Measurements from ENCODE around the gene HUNK.

DNA sequence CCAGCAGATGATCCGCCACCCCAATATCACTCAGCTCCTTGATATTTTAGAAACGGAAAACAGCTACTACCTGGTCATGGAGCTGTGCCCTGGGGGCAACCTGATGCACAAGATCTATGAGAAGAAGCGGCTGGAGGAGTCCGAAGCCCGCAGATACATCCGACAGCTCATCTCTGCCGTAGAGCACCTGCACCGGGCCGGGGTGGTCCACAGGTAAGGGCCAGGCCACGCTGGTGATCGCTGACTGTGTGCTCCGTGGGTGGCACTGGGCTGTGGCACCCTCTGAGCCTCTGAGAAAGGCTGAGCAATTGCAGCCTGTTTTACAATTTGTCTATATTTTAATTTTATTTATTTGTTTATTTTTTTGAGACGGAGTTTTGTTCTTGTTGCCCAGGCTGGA is 51.7 kb downstream of the HUNK start:
- TF ChIP-seq POLR2AphosphoS5 (IDR thresholded peaks at IDR 0.05; ENCODE audit: low read depth, low read length) (no peak), SIN3A (conservative IDR thresholded peaks at IDR 0.05 in 1 of 2, IDR thresholded peaks at IDR 0.05 in 1 of 2; ENCODE audit: low read depth in 1 of 2, low read length in 2 of 2) (no peak), EZH2 (IDR thresholded peaks at IDR 0.05; ENCODE audit: low read depth, low read length, severe bottlenecking) (no peak), RNF2 (IDR thresholded peaks at IDR 0.05; ENCODE audit: borderline replicate concordance, low read depth, low read length, missing control alignments, poor library complexity, severe bottlenecking) (no peak), CBX5 (IDR thresholded peaks at IDR 0.05; ENCODE audit: low read depth, low read length) (no peak), FOSL1 (IDR thresholded peaks at IDR 0.05; ENCODE audit: insufficient read depth, low read depth, low read length) (no peak), CHD2 (IDR thresholded peaks at IDR 0.05; ENCODE audit: low read length) (no peak), CBX8 (IDR thresholded peaks at IDR 0.05; ENCODE audit: borderline replicate concordance, low read depth, low read length) (no peak), ZNF274 (IDR thresholded peaks at IDR 0.05; ENCODE audit: borderline replicate concordance, extremely low read depth, low read length) (no peak)
- TF ChIP-seq, protein P1, sequence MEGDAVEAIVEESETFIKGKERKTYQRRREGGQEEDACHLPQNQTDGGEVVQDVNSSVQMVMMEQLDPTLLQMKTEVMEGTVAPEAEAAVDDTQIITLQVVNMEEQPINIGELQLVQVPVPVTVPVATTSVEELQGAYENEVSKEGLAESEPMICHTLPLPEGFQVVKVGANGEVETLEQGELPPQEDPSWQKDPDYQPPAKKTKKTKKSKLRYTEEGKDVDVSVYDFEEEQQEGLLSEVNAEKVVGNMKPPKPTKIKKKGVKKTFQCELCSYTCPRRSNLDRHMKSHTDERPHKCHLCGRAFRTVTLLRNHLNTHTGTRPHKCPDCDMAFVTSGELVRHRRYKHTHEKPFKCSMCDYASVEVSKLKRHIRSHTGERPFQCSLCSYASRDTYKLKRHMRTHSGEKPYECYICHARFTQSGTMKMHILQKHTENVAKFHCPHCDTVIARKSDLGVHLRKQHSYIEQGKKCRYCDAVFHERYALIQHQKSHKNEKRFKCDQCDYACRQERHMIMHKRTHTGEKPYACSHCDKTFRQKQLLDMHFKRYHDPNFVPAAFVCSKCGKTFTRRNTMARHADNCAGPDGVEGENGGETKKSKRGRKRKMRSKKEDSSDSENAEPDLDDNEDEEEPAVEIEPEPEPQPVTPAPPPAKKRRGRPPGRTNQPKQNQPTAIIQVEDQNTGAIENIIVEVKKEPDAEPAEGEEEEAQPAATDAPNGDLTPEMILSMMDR (IDR thresholded peaks at IDR 0.05; ENCODE audit: control extremely low read depth in 1 of 3, insufficient read depth in 1 of 3, low read depth in 1 of 3, low read length in 3 of 3) = no peak
- TF ChIP-seq, protein P2, sequence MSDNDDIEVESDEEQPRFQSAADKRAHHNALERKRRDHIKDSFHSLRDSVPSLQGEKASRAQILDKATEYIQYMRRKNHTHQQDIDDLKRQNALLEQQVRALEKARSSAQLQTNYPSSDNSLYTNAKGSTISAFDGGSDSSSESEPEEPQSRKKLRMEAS (IDR thresholded peaks at IDR 0.05) = no peak
- TF ChIP-seq, protein P3, sequence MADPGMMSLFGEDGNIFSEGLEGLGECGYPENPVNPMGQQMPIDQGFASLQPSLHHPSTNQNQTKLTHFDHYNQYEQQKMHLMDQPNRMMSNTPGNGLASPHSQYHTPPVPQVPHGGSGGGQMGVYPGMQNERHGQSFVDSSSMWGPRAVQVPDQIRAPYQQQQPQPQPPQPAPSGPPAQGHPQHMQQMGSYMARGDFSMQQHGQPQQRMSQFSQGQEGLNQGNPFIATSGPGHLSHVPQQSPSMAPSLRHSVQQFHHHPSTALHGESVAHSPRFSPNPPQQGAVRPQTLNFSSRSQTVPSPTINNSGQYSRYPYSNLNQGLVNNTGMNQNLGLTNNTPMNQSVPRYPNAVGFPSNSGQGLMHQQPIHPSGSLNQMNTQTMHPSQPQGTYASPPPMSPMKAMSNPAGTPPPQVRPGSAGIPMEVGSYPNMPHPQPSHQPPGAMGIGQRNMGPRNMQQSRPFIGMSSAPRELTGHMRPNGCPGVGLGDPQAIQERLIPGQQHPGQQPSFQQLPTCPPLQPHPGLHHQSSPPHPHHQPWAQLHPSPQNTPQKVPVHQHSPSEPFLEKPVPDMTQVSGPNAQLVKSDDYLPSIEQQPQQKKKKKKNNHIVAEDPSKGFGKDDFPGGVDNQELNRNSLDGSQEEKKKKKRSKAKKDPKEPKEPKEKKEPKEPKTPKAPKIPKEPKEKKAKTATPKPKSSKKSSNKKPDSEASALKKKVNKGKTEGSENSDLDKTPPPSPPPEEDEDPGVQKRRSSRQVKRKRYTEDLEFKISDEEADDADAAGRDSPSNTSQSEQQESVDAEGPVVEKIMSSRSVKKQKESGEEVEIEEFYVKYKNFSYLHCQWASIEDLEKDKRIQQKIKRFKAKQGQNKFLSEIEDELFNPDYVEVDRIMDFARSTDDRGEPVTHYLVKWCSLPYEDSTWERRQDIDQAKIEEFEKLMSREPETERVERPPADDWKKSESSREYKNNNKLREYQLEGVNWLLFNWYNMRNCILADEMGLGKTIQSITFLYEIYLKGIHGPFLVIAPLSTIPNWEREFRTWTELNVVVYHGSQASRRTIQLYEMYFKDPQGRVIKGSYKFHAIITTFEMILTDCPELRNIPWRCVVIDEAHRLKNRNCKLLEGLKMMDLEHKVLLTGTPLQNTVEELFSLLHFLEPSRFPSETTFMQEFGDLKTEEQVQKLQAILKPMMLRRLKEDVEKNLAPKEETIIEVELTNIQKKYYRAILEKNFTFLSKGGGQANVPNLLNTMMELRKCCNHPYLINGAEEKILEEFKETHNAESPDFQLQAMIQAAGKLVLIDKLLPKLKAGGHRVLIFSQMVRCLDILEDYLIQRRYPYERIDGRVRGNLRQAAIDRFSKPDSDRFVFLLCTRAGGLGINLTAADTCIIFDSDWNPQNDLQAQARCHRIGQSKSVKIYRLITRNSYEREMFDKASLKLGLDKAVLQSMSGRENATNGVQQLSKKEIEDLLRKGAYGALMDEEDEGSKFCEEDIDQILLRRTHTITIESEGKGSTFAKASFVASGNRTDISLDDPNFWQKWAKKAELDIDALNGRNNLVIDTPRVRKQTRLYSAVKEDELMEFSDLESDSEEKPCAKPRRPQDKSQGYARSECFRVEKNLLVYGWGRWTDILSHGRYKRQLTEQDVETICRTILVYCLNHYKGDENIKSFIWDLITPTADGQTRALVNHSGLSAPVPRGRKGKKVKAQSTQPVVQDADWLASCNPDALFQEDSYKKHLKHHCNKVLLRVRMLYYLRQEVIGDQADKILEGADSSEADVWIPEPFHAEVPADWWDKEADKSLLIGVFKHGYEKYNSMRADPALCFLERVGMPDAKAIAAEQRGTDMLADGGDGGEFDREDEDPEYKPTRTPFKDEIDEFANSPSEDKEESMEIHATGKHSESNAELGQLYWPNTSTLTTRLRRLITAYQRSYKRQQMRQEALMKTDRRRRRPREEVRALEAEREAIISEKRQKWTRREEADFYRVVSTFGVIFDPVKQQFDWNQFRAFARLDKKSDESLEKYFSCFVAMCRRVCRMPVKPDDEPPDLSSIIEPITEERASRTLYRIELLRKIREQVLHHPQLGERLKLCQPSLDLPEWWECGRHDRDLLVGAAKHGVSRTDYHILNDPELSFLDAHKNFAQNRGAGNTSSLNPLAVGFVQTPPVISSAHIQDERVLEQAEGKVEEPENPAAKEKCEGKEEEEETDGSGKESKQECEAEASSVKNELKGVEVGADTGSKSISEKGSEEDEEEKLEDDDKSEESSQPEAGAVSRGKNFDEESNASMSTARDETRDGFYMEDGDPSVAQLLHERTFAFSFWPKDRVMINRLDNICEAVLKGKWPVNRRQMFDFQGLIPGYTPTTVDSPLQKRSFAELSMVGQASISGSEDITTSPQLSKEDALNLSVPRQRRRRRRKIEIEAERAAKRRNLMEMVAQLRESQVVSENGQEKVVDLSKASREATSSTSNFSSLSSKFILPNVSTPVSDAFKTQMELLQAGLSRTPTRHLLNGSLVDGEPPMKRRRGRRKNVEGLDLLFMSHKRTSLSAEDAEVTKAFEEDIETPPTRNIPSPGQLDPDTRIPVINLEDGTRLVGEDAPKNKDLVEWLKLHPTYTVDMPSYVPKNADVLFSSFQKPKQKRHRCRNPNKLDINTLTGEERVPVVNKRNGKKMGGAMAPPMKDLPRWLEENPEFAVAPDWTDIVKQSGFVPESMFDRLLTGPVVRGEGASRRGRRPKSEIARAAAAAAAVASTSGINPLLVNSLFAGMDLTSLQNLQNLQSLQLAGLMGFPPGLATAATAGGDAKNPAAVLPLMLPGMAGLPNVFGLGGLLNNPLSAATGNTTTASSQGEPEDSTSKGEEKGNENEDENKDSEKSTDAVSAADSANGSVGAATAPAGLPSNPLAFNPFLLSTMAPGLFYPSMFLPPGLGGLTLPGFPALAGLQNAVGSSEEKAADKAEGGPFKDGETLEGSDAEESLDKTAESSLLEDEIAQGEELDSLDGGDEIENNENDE (IDR thresholded peaks at IDR 0.05; ENCODE audit: insufficient replicate concordance, low read length) = no peak
